Suppressor macrophage treated with lipopolysaccharide for 1 hour (primary cell): ENCODE measurements around the gene TSTD2.

Experiments
- DNase-seq, 3 donors: peaks; one replicate each; pipeline ENCODE4 v3.0.0-alpha.2; 2020 to 2022

TSTD2 gene

DNA sequence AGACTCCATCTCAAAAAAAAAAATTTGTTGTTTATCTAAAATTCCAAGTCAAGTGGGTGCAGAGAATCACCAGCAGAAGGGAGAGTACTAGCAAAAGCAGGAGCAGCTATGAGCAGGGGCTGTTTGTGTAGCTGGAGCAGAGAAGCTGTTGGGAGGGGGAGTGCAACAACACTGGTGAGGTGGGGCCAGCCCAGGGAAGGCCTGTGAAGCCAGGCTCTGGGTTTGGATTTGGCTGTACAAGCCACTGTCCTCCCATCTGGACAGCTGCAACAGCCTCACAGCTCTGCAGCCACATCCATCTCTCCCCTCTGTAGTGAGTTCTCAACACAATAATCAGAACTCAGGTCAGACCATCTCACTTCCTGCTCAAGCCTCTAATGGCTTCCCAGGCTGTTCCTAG, 72.3 kb downstream of the TSTD2 start:
- DNase-seq, result no peak

- no peak for DNase-seq
These were observed 73.0 kb downstream of the TSTD2 start for GRCh38 chr9:97560154-97560553.

DNA sequence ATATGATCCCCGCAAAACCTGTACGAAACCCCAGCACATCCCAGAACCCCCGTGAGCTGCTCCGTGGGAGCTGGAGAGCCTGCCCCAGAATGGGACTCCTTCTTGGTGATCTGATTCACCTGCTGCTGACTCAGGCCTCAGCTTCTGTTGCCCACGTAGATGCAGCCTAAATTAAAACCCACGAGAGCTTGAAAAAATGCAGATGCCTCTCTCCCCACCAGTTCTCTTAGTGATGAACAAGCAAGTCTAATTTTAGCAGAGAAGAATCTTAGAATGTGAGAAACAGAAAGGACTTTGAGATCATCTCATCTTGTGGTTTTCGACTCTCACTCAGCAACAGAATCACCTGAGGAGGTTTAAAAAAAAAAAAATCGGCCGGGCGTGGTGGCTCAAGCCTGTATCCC, 74.1 kb downstream of the TSTD2 start:
- no peak for DNase-seq

DNA sequence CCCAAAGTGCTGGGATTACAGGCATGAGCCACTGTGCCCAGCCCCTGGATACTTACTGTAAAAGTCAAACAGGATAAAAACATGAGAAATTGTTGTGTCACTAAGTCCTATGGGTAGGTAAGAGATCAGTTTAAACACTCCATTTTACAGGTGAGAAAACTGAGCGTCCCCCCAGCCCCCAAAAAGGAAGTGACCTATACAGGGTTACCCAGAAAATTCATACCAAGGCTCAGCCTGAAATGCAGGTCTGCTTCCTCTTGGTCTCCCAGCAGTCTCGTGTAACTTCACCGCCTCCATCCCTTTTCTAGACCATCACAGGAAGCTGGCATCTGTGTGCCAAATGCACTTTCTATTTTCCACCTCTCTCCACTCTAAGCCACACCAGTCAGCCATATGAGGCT, 74.5 kb downstream of the TSTD2 start:
- no peak for DNase-seq

GRCh38 chr9:97557606-97558095, 75.5 kb downstream of the TSTD2 start:
- peak; percentile 49 to 59 (median 54) for DNase-seq

DNA sequence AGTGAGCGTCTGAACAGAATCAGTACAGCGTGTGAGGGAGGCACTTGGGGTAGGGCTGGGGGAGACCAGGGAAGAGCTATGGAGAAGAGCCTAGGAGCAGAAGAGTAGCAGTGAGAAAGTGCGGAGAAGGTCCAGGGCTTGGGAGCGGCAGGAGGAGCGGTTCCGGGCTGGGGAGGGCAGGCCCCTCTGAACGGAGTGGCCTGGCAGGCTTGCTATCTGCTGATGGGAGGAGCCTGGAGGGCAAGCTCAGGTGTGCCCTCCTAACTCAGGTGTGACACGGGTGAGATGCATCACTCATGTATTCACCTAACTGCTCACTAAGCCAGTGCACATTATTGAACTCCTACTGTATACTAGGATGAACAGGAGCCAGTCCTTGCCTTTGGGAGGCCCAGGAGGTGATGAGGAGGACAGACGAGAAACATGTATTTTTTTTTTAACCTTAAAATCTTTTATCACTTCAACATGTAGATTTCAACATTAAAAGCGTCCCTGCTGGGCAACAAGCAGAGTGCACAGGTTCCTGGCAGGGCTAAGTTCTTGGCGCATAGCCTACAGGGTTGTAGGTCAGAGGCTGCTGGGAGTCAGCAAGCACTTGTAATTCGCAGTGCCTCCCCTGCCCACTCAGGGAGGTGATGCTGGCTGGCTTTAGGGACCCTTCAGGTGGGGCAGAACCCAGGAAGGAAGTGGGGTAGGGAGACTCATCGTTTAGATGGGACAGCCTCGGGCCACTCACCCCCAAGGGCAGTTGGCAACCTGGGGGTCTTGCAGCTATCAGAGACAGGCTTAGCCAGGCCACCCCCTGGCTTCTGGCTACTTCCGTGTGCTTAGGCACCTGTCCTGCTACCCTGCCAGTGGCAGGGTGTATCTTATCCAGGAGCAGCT, 76.2 kb downstream of the TSTD2 start:
- no peak for DNase-seq

- DNase-seq, result no peak
These were observed 77.0 kb downstream of the TSTD2 start for GRCh38 chr9:97556036-97556720.

DNA sequence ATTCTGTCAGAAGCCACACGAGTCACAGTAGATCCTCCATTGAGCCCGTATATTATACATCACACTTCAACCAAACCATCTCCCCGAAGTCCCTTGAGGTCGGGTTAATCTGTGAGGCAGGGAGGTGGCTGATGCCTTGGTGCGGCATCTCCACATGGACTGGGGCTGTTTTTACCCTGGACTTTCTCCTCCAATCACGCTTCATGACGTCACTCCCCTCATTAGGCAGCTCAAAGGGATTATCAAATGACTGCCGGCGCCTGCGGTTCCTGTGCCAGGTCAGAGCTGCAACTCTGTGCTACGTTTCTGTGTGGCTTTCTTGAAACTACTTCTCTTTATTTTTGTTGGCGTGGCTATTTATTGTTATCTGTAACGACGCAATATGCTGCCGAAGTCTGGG, 78.0 kb downstream of the TSTD2 start:
- no peak for DNase-seq

DNA sequence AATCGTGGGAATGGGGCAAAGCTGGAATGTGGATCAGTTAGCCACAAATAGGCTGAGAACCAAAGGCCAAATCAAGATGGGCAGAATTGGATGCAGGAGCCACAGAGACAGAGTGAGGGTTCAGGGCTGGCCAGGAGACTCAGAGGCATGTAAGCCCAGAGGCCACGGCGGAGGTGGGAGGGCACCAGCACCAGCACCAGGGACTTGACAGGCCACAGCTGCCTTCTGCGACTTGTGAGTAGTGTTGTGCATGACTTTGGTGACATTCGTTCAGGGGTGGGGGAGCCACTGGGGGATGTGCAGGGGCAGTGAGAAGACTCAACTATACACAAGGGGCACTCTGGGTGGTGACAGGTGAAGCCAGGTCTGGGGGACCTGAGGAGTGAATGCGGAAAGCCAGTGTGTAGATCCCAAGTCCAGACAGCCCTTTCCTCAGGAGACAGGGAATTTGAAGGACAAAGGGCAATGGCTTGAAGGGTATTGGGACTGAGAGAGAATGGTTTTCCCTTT, 78.5 kb downstream of the TSTD2 start:
- DNase-seq, result no peak

GRCh38 chr9:97553841-97554240, 79.3 kb downstream of the TSTD2 start:
- DNase-seq, result no peak

- no peak for DNase-seq
These were observed 80.0 kb downstream of the TSTD2 start for GRCh38 chr9:97553141-97553540.

DNA sequence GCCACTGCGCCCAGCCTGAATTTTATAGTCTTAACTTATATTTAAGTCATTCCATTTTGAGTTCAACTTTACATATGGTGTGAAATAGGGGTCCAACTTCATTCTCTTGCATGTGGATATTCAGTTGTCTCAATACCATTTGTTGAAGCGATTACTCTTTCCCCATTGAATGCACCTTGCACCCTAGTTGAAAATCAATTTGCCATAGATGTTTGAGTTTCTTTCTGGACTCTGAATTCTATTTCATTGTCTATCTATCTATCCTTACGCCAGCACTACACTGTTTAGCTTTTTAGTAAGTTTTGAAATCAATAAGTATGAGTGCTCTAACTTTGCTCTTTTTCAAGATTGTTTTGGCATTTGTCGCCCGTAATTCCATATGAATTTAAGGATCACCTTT, 81.9 kb downstream of the TSTD2 start:
- DNase-seq, result no peak

GRCh38 chr9:97550386-97550785, 82.8 kb downstream of the TSTD2 start:
- no peak for DNase-seq
